Ishikawa (cell line): ENCODE results near the gene ATP7A.

Experiments
- CEBPB ChIP-seq: IDR thresholded peaks from 2 replicates; pipeline ENCODE4 v1.6.1; 2012
- CREB1 ChIP-seq: IDR thresholded peaks from 2 replicates; pipeline ENCODE4 v1.6.1; 2012; ENCODE audit warnings: low read depth
- EGR1 ChIP-seq: IDR thresholded peaks from 2 replicates; pipeline ENCODE4 v1.6.1; 2012
- EP300 ChIP-seq: IDR thresholded peaks from 2 replicates; pipeline ENCODE4 v1.6.1; 2012; ENCODE audit warnings: borderline replicate concordance
- FOXM1 ChIP-seq: IDR thresholded peaks from 2 replicates; pipeline ENCODE4 v1.6.1; 2012; ENCODE audit warnings: low read depth, borderline replicate concordance
- MAX ChIP-seq: IDR thresholded peaks from 2 replicates; pipeline ENCODE4 v1.6.1; 2012
- NFIC ChIP-seq: IDR thresholded peaks from 2 replicates; pipeline ENCODE4 v1.6.1; 2012
- RAD21 ChIP-seq: IDR thresholded peaks from 2 replicates; pipeline ENCODE4 v1.6.1; 2012; ENCODE audit warnings: low read depth
- REST ChIP-seq: IDR thresholded peaks from 2 replicates; pipeline ENCODE4 v1.6.1; 2012; ENCODE audit warnings: low read depth, mild to moderate bottlenecking
- TAF1 ChIP-seq: IDR thresholded peaks from 2 replicates; pipeline ENCODE4 v1.6.1; 2012; ENCODE audit warnings: low read depth, mild to moderate bottlenecking
- TCF12 ChIP-seq: IDR thresholded peaks from 2 replicates; pipeline ENCODE4 v1.6.1; 2012; ENCODE audit warnings: low read depth
- TEAD4 ChIP-seq: IDR thresholded peaks from 2 replicates; pipeline ENCODE4 v1.6.1; 2012
- USF1 ChIP-seq: IDR thresholded peaks from 2 replicates; pipeline ENCODE4 v1.6.1; 2012
- YY1 ChIP-seq: IDR thresholded peaks from 2 replicates; pipeline ENCODE4 v1.6.1; 2012; ENCODE audit warnings: low read depth
- ZBTB7A ChIP-seq: IDR thresholded peaks from 2 replicates; pipeline ENCODE4 v1.6.1; 2012; ENCODE audit warnings: low read depth

ATP7A gene

GRCh38 chrX:77930581-77930980, 20.1 kb downstream of the ATP7A start:
- TF ChIP-seq TEAD4 (no peak), FOXM1 (no peak), CREB1 (no peak), EGR1 (no peak), TAF1 (no peak), RAD21 (no peak), EP300 (no peak), MAX (no peak), REST (no peak), NFIC (no peak), CEBPB (no peak), YY1 (no peak), TCF12 (no peak), ZBTB7A (no peak), USF1 (no peak)

- no peak for TF ChIP-seq TEAD4
- no peak for TF ChIP-seq REST
- no peak for TF ChIP-seq TAF1
- no peak for TF ChIP-seq RAD21
- TF ChIP-seq EP300: no peak
- no peak for TF ChIP-seq NFIC
Observed at GRCh38 chrX:77935886-77936285, 25.4 kb downstream of the ATP7A start.

GRCh38 chrX:77936299-77936698, 25.8 kb downstream of the ATP7A start:
- no peak for TF ChIP-seq MAX
- TF ChIP-seq CREB1: no peak
- no peak for TF ChIP-seq YY1
- no peak for TF ChIP-seq CEBPB
- TF ChIP-seq TCF12: no peak
- TF ChIP-seq EGR1: no peak
- no peak for TF ChIP-seq ZBTB7A
- no peak for TF ChIP-seq NFIC
- no peak for TF ChIP-seq USF1
- TF ChIP-seq REST: no peak
- no peak for TF ChIP-seq TEAD4
- TF ChIP-seq RAD21: no peak

- TF ChIP-seq RAD21 (no peak), MAX (no peak), CEBPB (no peak)
Observed at GRCh38 chrX:77937291-77937690, 26.8 kb downstream of the ATP7A start.

- TF ChIP-seq TAF1 (no peak), FOXM1 (no peak), USF1 (no peak), EGR1 (no peak), MAX (no peak), RAD21 (no peak), EP300 (no peak), CEBPB (no peak), CREB1 (no peak), TEAD4 (no peak), ZBTB7A (no peak), REST (no peak), NFIC (no peak), TCF12 (no peak), YY1 (no peak)
Observed at GRCh38 chrX:77938083-77938680, 27.7 kb downstream of the ATP7A start.
